Endometrium (tissue), 2 donors: ENCODE results near the gene MPZL1.
"Not testable (repeated sequence)": the region's sequence is repeated elsewhere in the genome, so short reads cannot be mapped to it uniquely, and the experiment has no call there.

Experiments
- FAIRE-seq: peaks from 2 replicates; lab custom pipeline; 2012; peaks lifted over from hg19 to GRCh38; lab: Jason Lieb, UNC
- donor health status: control.
- donor health status: control.

Gene MPZL1

DNA sequence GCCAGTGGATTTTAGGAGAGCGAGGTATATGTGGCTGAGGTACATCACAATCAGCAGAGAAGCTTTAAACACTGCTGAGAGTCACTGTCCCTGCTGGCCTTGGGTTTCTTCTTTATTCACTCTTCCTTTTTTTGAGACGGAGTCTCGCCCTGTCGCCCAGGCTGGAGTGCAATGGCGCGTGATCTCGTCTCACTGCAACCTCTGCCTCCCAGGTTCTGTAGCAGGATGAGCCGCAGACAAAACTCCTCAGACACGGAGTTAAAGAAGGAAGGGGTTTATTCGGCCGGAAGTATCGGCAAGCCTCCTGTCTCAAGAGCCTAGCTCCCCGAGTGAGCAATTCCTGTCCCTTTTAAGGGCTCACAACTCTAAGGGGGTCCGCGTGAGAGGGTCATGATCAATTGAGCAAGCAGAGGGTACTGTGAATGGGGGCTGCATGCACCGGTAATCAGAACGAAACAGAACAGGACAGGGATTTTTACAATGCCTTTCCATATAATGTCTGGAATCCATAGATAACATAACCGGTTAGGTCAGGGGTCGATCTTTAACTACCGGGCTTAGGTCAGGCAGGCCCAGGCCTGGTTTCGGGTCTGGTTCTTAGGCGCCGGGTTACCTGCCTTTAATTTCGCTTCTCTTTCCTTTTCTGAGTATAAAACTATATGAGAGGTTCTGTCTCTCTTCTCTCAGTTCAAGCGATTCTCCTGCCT lies 1.9 kb upstream of the MPZL1 start:
- FAIRE-seq, result not testable (repeated sequence)

DNA sequence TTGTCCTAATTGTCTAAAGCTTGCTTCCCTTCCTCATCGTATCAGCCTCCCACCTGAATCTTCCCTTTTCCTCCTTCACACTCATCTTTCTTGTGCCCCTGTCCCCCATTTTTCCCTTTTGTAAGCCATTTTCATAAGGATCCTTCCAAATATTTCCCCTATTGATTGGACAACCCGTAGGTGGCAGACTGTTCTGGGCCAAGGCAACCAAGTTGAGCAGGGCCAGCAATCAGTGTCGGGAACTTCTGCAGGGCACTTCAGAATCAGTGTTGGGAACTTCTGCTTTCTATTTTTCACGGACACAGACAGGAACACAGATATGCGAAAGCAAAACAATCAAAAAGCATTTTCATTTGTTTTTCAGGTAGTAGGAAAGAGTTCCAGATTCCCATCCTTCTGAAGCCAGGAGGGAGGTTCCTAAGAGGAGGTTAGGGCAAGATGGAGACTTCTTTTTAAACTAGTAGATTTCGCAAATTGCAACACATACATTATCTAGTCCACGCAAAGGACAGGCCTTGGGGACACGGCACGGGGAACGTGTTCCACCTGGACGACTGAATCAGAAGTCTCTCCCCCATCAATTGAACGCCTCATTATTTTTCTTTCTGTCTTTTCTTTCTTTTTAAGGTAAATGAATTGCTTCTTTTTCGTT lies 691 bp upstream of the MPZL1 start:
- no peak for FAIRE-seq

DNA sequence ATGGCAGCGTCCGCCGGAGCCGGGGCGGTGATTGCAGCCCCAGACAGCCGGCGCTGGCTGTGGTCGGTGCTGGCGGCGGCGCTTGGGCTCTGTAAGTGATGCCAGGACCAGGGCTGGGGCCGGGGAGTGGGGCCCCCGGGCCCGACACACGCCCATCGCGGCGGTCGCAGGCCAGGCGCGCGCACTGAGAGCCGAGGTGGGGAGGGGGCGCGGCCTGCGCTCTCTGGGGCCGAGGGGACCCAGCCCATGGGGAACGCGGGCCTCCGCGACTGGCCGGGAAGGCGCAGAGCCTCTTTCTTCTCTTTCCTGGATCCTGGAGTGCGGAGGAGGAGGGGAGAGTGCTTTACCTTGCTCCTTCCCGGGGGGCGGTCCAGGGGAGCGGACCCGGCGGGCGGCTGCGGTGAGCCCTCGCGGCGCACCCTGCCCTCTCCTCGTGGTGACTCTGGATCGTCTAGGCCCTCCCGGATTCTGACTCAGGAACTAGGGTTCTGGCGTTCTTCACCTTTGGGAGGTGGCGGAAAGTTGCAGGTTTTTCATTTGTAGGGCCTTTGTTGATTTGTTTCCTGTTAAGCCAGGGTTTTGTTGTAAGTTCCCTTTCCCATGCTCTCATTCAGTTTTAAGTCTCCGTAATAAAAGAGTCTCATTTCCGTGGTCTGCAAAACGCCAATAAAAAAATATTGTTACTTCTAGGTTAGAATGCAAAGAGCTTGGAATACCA lies 529 bp downstream of the MPZL1 start:
- no peak for FAIRE-seq

DNA sequence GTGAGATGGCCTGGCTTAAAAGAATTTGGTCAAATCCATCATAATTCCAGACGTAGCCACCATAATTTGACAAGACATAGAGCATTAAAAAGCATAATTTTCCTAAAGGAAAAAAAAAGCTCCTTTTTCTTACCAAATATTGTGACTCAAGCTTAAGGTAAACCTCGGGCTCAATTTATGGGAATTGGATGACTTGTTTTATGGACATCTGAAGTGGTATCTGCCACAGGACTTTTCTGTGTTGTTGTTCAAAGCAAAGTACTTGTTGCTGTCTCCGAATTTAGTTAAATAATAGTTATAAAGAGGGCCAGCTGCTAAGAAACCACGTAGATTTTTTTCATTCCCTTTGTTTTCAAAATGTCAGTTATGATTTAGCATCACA lies 1.1 kb downstream of the MPZL1 start:
- no peak for FAIRE-seq

DNA sequence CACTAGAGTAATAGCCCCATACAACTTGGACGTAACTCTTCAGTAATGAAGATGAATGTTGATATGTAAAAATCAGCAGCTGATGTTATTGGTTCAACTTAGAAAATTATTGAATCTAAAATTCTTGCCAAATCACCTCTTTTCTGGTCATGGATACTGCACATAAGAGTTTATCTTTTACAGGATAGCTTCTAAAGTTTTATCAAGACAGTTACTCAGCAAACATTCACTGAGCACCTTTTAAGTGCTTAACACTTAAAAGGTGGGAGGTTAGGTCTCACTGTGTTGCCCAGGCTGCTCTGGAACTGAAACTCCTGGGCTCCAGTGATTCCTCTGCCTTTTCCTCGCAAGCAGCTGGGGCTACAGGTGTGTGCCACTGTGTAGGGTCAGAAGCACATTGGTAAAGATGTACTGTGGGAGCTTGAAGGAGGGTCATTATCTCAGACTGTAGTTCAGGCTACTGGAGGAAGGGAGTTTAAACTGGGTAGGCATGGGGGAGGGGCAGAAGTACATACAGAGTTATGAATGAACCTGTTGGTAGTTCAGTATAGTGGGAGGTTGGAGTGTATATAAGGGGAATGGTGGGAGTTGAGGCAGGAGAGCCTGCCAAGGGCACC lies 2.0 kb downstream of the MPZL1 start:
- FAIRE-seq, result no peak

DNA sequence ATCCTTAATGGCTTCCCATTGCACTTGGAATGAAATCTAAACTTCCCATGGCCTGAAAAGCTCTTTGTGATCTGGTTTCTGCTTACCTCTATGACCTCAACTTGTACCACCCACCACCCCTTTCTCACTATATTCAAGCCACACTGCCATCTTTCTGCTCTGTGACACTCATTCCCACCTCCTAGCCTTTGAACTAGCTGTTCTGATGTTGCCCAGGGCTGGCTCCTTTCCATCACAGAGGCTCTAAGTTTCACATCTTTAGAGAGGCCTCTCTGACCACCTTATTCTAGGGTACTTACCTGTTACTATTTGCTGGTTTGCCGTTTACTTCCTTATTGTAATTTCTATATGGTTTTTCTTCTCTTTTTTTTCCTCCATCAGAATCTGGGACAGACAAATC lies 4.2 kb downstream of the MPZL1 start:
- no peak for FAIRE-seq

DNA sequence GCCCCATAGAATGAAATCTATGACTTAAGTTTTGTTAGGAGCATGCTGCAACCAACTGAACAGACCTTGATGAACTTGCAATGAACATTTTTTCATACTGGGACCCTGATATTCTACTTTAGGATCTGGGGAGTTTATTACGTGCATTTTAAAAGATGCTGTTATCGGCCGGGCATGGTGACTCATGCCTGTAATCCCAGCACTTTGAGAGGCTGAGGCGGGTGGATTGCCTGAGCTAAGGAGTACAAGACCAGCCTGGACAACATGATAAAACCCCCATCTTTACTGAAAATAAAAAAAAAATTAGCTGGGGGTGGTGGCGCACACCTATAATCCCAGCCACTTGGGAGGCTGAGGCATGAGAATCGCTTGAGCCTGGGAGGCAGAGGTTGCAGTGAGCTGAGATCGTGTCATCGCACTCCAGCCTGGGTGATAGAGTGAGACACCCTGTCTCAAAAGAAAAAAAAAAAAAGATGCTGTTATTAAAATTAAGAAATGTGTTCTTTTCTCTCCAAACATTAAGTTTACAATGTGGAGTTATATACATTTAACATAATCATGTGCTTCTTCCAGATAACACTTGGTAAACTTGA lies 7.1 kb downstream of the MPZL1 start:
- FAIRE-seq, result no peak

DNA sequence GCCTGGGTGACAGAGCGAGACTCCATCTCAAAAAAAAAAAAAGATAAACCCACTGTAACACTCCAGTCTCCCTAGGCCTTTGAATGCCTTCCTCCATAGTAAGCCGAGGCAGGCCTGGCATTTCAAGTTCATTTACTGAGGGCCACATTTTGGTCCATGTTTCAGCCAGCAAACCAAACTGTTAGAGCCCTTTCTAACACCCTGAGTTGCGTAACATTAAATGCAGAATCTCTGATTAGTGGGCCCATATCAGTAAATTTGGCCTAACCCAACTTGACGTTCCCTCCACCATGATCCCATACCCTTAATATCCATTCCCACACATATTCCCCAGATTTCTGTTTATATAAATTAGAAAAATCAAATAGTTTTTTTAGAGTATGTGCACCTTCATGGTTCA lies 12.4 kb downstream of the MPZL1 start:
- FAIRE-seq, result no peak

DNA sequence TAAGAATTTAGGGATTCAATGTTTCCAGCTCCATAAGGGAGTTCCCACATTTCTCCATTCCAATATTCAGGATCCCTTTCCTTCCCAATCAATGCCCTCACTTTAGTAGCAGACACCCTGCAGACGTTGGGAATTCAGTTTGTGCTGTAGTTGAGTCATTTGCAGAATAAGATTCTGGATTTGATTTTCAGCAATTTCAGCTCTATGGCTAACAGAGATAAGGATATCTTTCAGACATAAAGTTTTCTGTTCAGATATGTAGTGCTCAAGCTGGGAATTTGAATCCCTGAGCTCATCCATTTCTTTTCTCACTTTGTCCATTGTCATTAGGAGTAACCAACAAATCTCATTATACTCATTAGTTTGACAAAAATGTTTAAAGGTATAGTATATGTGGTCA lies 13.1 kb downstream of the MPZL1 start:
- FAIRE-seq, result no peak

DNA sequence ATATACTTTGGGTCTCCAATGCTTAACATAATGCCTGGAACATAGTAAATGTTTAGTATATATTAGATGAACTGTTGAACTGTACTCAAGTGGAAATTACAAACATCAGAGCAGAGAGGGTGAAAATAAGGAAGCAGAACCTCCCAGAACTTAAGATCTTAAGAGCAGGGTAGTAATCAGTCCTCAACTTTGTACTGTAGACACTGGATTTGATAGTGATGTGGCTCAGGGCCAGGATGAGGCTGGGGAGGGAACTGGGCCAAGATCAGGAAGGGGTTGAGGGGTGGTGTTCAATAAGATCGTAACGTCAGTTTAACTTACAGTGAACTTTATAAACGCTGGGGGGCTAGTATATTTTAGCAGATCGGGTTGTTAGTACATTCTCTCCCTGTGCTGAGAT lies 15.4 kb downstream of the MPZL1 start:
- no peak for FAIRE-seq

DNA sequence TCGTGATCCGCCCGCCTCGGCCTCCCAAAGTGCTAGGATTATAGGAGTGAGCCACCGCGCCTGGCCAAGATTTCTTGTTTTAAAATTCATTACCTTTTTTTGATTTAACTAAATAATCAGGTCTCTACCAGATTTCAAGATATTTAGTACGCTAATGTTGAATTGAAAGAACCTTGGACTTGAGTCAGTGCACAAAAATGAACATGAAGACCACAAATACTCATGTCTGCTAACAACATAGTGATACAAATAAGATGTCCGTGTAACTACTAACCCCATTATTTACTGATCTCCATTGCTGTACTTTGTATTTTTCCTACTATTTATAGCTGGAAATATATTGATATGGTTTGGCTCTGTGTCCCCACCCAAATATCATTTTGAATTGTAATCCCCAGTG lies 16.4 kb downstream of the MPZL1 start:
- no peak for FAIRE-seq

DNA sequence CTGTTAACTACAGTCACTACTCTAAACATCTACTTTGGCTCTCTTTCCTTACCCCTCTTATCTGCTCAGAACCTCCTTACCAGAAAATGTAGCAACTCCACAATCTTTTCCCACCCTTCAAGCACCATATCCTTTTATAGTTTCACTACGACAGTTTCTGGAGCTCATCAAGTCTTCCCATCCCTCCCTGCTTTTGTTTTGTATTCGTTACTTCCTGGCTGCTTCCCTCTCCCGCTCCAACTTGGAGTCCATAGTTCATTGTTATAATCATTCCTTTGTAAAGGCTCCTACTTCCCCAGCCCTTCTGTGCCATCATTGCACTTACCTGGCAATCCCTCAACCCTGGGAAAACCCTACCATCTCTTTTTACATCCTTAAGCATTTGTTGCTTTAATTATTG lies 18.0 kb downstream of the MPZL1 start:
- FAIRE-seq, result no peak

DNA sequence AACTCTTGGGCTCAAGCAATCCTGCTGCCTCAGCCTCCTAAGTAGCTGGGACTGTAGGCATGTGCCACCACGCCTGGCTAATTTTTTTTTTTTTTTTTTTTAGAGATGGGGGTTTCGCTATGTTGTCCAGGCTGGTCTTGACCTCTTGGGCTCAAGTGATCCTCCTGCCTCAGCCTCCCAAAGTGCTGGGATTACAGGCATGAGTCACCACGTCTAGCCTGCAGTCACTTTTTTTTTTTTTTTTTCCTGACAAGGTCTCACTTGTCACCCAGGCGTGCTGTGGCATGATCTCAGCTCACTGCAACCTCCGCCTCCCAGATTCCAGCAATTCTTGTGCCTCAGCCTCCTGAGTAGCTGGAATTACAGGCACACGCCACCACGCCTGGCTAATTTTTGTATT lies 19.3 kb downstream of the MPZL1 start:
- FAIRE-seq, result not testable (repeated sequence)

DNA sequence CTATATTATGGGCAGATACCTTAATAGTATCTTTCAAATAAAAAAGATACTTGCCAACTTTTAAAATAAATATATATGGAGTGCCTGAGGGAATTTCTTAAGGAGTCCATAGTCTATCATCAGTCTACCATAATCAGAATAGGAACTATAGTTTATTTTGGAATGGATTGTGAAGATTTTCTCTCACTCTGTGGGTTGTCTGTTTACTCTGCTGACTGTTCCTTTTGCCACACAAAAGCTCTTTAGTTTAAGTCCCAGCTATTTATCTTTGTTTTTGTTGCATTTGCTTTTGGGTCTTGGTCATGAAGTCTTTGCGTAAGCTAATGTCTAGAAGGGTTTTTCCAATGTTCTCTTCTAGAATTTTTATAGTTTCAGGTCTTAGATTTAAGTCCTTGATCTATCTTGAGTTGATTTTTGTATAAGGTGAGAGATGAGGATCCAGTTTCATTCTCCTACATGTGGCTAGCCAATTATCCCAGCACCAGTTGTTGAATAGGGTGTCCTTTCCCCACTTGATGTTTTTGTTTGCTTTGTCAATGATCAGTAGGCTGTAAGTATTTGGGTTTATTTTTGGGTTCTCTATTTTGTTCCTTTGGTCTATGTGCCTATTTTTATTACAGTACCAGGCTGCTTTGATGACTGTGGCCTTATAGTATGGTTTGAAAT lies 20.7 kb downstream of the MPZL1 start:
- FAIRE-seq, result not testable (repeated sequence)

DNA sequence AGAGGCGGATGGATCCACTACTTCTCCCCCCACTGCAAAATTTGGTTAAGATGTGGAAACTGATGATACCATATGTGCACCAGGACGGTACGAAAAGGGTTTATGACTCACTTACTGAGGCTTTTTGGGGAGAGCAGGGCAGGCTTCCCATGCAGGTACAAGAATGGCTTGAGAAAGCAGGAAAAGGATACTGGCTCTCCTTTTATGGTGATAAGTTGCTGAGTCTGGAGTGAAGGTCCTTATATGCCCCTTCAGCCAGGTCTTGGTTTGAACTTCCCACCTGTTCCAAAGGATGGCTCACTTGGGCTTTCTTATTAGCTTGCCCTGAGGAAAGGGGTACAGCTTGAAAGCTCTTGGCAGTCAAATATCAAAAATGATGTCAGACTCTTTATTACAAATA lies 23.1 kb downstream of the MPZL1 start:
- FAIRE-seq, result no peak

DNA sequence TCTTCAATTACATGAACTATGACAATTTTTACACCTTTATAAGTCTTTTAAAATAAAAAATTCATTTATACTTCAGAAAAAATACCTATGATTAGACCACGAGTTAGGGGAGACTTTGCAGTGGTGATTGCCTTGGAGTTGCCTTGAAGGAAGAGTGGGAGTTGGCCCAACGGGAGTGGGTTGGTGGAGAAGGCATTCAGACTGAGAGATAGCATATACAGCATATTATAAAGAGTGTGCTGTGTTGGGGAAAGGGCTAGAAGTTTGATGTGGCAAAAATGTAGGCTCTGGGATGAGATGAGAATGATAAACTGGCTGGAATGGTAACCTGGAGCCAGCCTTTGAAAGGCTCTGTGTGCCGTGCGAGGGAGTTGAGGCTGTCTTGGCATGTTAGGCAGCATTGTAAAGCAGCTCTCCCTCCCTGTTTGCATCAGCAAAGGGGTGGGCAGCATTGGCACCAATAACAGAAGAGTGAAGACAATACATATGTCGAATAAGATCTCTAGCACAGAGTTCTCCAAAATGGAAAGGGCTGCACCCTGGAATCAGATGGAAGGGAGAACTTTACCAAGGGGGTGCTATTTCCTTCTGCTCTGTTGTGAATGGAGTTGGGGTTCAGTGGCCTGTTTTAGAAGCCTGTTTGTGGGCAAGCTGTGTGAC lies 24.4 kb downstream of the MPZL1 start:
- no peak for FAIRE-seq

DNA sequence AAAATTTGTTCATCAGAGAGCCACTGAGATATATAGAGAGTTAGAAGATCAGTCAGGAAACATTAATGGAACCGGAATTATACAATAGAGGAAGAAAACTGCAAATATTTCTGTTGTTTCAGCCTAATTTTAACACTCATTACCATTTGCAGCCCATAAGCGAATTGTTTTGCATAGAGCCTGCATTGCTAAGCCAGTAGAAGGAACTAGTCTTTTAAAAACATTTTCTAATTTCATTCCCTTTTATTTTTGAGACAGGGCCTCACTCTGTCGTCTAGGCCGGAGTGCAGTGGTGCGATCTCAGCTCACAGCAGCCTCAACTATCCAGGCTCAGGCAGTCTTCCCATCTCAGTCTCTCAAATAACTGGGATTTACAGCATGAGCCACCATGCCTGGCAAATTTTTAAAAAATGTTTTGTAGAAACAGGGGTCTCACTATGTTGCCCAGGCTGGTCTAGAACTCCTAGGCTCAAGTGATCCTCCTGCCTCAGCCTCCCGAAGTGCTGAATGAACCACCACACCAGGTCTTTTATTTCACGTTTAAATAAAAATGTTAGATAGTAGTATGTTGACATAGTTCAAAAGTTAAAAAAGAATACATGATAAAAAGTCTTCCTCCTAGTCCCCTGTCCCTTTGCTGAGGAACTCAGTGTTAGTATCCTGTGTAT lies 25.3 kb downstream of the MPZL1 start:
- no peak for FAIRE-seq

DNA sequence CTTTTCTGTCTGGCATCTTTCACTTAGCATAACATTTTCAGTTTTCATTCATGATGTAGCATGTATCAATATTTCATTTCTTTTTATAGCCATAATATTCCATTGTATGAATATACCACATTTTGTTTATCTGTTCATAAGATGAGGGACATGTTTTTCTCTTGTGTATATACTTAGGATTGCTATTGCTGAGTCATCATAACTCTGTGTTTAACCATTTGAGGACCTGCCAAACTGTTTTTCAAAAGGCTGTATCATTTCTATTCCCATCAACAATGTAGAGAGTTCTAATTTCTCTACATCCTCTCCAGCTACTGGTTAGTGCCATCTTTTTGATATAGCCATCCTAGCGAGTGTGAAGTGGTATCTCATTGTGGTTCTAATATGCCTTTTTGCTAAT lies 26.2 kb downstream of the MPZL1 start:
- FAIRE-seq, result no peak

DNA sequence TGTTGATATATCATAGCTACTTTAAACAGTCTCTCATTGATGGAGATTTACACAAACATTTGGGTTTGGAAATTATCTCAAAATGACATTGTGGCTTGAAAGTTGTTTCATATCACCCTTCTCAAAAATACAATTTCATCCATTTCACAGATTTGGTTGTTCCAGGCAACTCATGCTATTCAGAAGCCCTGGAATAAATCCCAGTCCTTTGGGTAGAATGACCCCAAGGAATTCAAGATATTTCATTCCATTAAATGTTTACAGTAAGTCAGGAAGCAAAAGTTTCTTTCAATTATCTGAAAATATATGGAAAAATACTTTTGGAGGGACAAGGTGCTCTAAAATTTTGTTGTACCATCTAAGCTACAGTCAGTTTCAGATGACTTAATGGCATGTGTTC lies 27.1 kb downstream of the MPZL1 start:
- FAIRE-seq, result no peak

DNA sequence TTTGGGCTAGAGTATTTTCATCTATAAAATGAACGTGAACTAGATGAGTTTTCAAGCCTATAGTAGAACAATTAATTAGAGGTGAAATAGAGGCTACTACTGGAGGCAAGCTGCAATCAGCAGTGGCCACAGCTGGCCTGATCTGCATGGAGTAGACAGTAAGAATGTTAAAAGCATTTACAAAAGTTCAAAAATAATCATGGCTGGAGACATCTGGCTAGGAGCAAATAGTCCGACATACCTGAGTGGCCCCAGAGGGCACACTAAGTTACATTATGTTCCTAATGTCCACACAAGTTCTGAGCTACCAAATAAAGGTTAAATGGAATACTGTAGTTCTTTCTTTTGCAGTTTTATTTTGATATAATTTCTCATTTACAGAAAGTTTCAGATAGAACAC lies 28.0 kb downstream of the MPZL1 start:
- no peak for FAIRE-seq

DNA sequence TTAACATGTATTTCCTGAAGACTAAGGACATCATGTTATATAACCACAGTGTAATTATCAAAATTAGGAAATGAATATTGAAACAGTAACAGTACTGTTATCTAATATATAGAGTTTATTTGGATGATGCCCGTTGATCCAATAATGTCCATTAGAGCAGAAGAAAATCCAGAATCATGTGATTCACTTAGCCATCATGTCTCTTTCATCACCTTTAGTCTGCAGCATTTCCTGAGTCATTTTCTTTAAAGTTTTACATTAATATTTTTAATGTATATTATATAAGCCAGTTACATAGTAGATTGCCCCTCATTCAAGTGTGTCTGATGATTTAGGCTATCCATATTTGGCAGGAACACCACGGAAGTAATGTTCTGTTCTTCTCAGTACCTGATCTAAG lies 28.9 kb downstream of the MPZL1 start:
- no peak for FAIRE-seq
